H1 (cell line): ENCODE data around the gene PTCH2. TPM values are rescaled to one million over a fixed set of nuclear protein-coding genes. Genes with fewer than 3 reads are reported as not detected.

Experiments used
- CTCF ChIA-PET: fragments of 300-600 bp; sonication (Branson Sonifier 250); formaldehyde crosslinking; loops from one replicate; lab custom pipeline; 2021; ENCODE audit not compliant: partially characterized antibody; lab: Charles Lee
- POLR2A ChIA-PET: fragments of 300-600 bp; sonication (Branson Sonifier 250); formaldehyde crosslinking; loops from one replicate; lab custom pipeline; 2021; ENCODE audit warnings: inconsistent platforms; ENCODE audit not compliant: partially characterized antibody; lab: Charles Lee
- DNase-seq, 2 experiments: peaks; one replicate each; pipeline versions ENCODE4 v3.0.0 to v3.0.0-alpha.2; 2010 to 2022; ENCODE audit warnings: low spot score in 2 of 2, low read depth in 1 of 2, mixed read lengths in 1 of 2
- FAIRE-seq: peaks from 2 replicates; lab custom pipeline; 2011; peaks lifted over from hg19 to GRCh38; lab: Jason Lieb, UNC
- H2AFZ ChIP-seq: 2 replicates; pipeline ENCODE4 v1.8.1; 2012; ENCODE audit warnings: low read length, inconsistent platforms
- H2AK5ac ChIP-seq: 2 replicates; pipeline ENCODE4 v1.6.1; 2013; ENCODE audit warnings: low read depth, low read length
- H2BK120ac ChIP-seq: replicated peaks from 2 replicates; pipeline ENCODE3; 2013; ENCODE audit warnings: low read depth, low read length, inconsistent platforms
- H2BK12ac ChIP-seq: 2 replicates; pipeline ENCODE4 v1.6.1; 2013; ENCODE audit warnings: low read depth, low read length
- H2BK15ac ChIP-seq: 2 replicates; pipeline ENCODE4 v1.6.1; 2013; ENCODE audit warnings: low read length
- H2BK20ac ChIP-seq: 2 replicates; pipeline ENCODE4 v1.6.1; 2013; ENCODE audit warnings: low read length
- H2BK5ac ChIP-seq: 2 replicates; pipeline ENCODE4 v1.6.1; 2013; ENCODE audit warnings: low read depth, low read length
- H3K14ac ChIP-seq: 2 replicates; pipeline ENCODE4 v1.6.1; 2013; ENCODE audit warnings: inconsistent platforms; ENCODE audit not compliant: insufficient read length
- H3K18ac ChIP-seq: 2 replicates; pipeline ENCODE4 v1.6.1; 2013; ENCODE audit warnings: low read length; ENCODE audit errors: extremely low read depth
- H3K23ac ChIP-seq: 2 replicates; pipeline ENCODE4 v1.6.1; 2013; ENCODE audit warnings: inconsistent platforms; ENCODE audit not compliant: insufficient read length
- H3K23me2 ChIP-seq: 2 replicates; pipeline ENCODE4 v1.6.1; 2013; ENCODE audit warnings: low read depth, low read length
- H3K27ac ChIP-seq: 2 replicates; pipeline ENCODE4 v1.6.1; 2011; ENCODE audit warnings: low read depth, low read length, inconsistent platforms
- H3K27me3 ChIP-seq, 4 experiments: replicated peaks in 1 of 4; 1 replicate in 1 of 4; 2 replicates in 3 of 4; pipeline versions ENCODE4 v1.6.1 to v1.8.1; 2011 to 2013; ENCODE audit warnings: low read length in 3 of 4, mild to moderate bottlenecking in 3 of 4, inconsistent platforms in 2 of 4, mixed read lengths in 2 of 4, moderate library complexity in 1 of 4; ENCODE audit not compliant: control insufficient read depth in 3 of 4, insufficient read depth in 3 of 4; ENCODE audit errors: extremely low read depth in 1 of 4
- H3K36me3 ChIP-seq, 4 experiments: 2 replicates each; pipeline versions ENCODE4 v1.6.1 to v1.8.1; 2011 to 2013; ENCODE audit warnings: mild to moderate bottlenecking in 4 of 4, low read length in 3 of 4, moderate library complexity in 2 of 4, control low read depth in 1 of 4, inconsistent platforms in 1 of 4; ENCODE audit not compliant: insufficient read depth in 4 of 4, control insufficient read depth in 2 of 4
- H3K4ac ChIP-seq: replicated peaks from 2 replicates; pipeline ENCODE3; 2013; ENCODE audit warnings: low read length, low read depth, mixed read lengths, inconsistent platforms; ENCODE audit not compliant: insufficient read length
- H3K4me1 ChIP-seq, 4 experiments: replicated peaks in 1 of 4; 1 replicate in 1 of 4; 2 replicates in 3 of 4; pipeline versions ENCODE4 v1.6.1 to v1.8.1; 2011 to 2013; ENCODE audit warnings: low read length in 3 of 4, inconsistent platforms in 2 of 4, mixed read lengths in 1 of 4; ENCODE audit not compliant: insufficient read depth in 4 of 4, control insufficient read depth in 3 of 4
- H3K4me2 ChIP-seq, 2 experiments: 2 replicates each; pipeline versions ENCODE4 v1.6.1 to v1.8.1; 2011 to 2013; ENCODE audit warnings: low read depth in 2 of 2, low read length in 2 of 2, control low read depth in 1 of 2, inconsistent platforms in 1 of 2, mild to moderate bottlenecking in 1 of 2; ENCODE audit not compliant: insufficient read depth in 1 of 2
- H3K4me3 ChIP-seq, 4 experiments: fragments of 200-600, 300-600 bp in 1 of 4; sonication (generic), shearing (Covaris generic), sonication (Bioruptor Twin) in 1 of 4; 2 replicates each; pipeline versions ENCODE4 v1.5.1 to v1.8.1; 2011 to 2016; ENCODE audit warnings: low read length in 4 of 4, low read depth in 3 of 4, control low read depth in 2 of 4, inconsistent platforms in 2 of 4, mild to moderate bottlenecking in 2 of 4, mixed read lengths in 1 of 4, moderate library complexity in 1 of 4; ENCODE audit not compliant: insufficient read depth in 2 of 4; ENCODE audit errors: extremely low read depth in 1 of 4
- H3K56ac ChIP-seq: replicated peaks from 2 replicates; pipeline ENCODE3; 2013; ENCODE audit warnings: low read depth, mild to moderate bottlenecking, mixed read lengths, low read length, inconsistent platforms; ENCODE audit not compliant: insufficient read length
- H3K79me1 ChIP-seq: 2 replicates; pipeline ENCODE4 v1.6.1; 2013; ENCODE audit warnings: low read depth, low read length, control low read depth
- H3K79me2 ChIP-seq, 2 experiments: 2 replicates each; pipeline versions ENCODE4 v1.6.1 to v1.8.1; 2012 to 2013; ENCODE audit warnings: low read length in 2 of 2, mild to moderate bottlenecking in 2 of 2, inconsistent platforms in 1 of 2; ENCODE audit not compliant: insufficient read depth in 2 of 2, control insufficient read depth in 1 of 2
- H3K9ac ChIP-seq, 4 experiments: replicated peaks in 1 of 4; 1 replicate in 1 of 4; 2 replicates in 3 of 4; pipeline versions ENCODE4 v1.6.1 to v1.8.1; 2011 to 2013; ENCODE audit warnings: low read depth in 3 of 4, low read length in 3 of 4, control low read depth in 2 of 4, mild to moderate bottlenecking in 2 of 4, moderate library complexity in 2 of 4, inconsistent platforms in 1 of 4; ENCODE audit errors: extremely low read depth in 1 of 4
- H3K9me3 ChIP-seq, 2 experiments: 2 replicates each; pipeline versions ENCODE4 v1.6.1 to v1.8.1; 2012 to 2013; ENCODE audit warnings: mild to moderate bottlenecking in 2 of 2, moderate library complexity in 2 of 2, control low read depth in 1 of 2, inconsistent platforms in 1 of 2, low read depth in 1 of 2, low read length in 1 of 2, mixed read lengths in 1 of 2; ENCODE audit not compliant: insufficient read depth in 2 of 2
- H4K20me1 ChIP-seq, 2 experiments: replicated peaks in 1 of 2; 2 replicates each; pipeline versions ENCODE3 to v1.8.1; 2011 to 2013; ENCODE audit warnings: inconsistent platforms in 2 of 2, low read length in 2 of 2, mild to moderate bottlenecking in 1 of 2; ENCODE audit not compliant: insufficient read depth in 2 of 2, control insufficient read depth in 1 of 2
- H4K5ac ChIP-seq: 2 replicates; pipeline ENCODE4 v1.6.1; 2013; ENCODE audit warnings: low read length, low read depth, mixed read lengths, inconsistent platforms; ENCODE audit not compliant: insufficient read length
- H4K8ac ChIP-seq: 2 replicates; pipeline ENCODE4 v1.8.0; 2013; ENCODE audit warnings: mild to moderate bottlenecking, moderate library complexity, low read length, inconsistent platforms; ENCODE audit not compliant: insufficient read depth; ENCODE audit errors: extremely low read depth
- H4K91ac ChIP-seq: replicated peaks from 2 replicates; pipeline ENCODE3; 2013; ENCODE audit warnings: low read length, mixed read lengths, inconsistent platforms; ENCODE audit not compliant: insufficient read length
- GTF2F1 ChIP-seq: IDR thresholded peaks from 2 replicates; pipeline ENCODE4 v1.6.1; 2012; ENCODE audit warnings: low read depth, low read length, improper control_type of control experiment, borderline replicate concordance
- MAFK ChIP-seq: IDR thresholded peaks from 2 replicates; pipeline ENCODE4 v1.6.1; 2012; ENCODE audit warnings: low read depth, mild to moderate bottlenecking, improper control_type of control experiment, low read length
- WGBS, 2 experiments: shearing (Covaris generic) in 1 of 2; methylation state at CpG; one replicate each; pipeline versions ENCODE4 v1.1.6 to v1.1.7; 2013 to 2015; ENCODE audit warnings: low lambda C conversion rate in 2 of 2, mixed read lengths in 2 of 2, inconsistent platforms in 1 of 2, low coverage in 1 of 2, missing lambda C conversion rate in 1 of 2; ENCODE audit not compliant: insufficient replicate concordance in 2 of 2, insufficient coverage in 1 of 2, insufficient read length in 1 of 2; ENCODE audit errors: extremely low coverage in 1 of 2, missing lambda C conversion rate in 1 of 2; 5-methylcytosine and 5-hydroxymethylcytosine counted together
- polyA plus RNA-seq, 7 experiments: library from polyadenylated mRNA; depleted of rRNA in 3 of 7; stranded (reverse) in 5 of 7; unstranded in 2 of 7; fragments of >200 nt in 5 of 7; fragments of 200-250 nt in 2 of 7; gene quantifications; 1 replicate in 5 of 7; 2 replicates in 1 of 7; 4 replicates in 1 of 7; pipeline versions ENCODE4 v1.2.1 to v1.2.3, GENCODE V29; 2011 to 2013; ENCODE audit warnings: missing spikeins in 2 of 7, mixed read lengths in 2 of 7
- total RNA-seq: library from RNA; stranded (reverse); fragmentation: NEBNext Ultra II Directional; extraction: Animal tissue kit (Norgen Biotek cat#: 25700); gene quantifications from 2 replicates; pipeline ENCODE4 v1.2.1, GENCODE V29; 2021

The PTCH2 gene
- total and polyA plus RNA-seq, 2 of the 8 experiments (the other 6 are each of a cell fraction or from before 2014, with no cell fraction given), result 0.35 to 1.2 TPM

DNA sequence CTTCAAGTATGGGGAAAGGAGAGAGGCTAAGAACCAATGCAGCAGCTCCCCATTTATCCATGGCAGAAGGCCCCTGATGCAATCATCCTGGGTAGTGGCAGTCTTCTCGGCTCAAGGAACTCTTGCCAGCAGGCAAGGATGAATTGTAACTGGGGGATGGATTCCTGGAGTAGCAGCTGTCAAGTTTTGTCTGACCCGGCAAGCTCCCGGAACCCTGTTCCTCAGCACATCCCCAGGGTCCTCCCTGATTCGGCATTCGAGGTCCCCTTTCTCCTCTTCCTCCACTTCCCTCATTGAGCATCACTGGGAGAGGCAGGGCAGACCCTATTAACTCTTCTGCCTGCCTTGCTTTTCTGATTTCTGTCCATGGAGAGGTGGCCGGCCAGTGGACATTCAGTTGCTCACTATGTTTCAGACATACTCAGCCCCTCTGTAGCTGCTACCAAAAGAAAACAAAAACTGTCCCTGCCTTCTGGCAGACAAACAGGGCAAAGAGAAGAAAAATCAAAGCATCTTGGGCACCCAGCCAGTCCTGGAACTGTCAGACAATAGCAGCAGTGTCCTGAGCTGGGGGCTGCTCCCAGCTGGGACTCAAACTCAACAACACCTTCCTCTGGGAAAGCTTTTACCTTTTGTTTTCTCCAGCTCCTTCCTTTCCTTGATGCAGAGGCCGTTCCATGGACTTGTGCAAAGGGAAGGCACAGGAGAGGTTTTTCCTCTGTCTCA, 5.6 kb upstream of the PTCH2 start:
- Histone ChIP-seq H4K91ac (no peak overlapping the region), H2BK15ac (no peak overlapping the region), H3K4me1 (no peaks in the 10 kb centered on the region), H3K4ac (no peak overlapping the region), H2BK20ac (no peak overlapping the region), H4K5ac (no peak overlapping the region), H3K27ac (no peak overlapping the region), H2AFZ (no peak overlapping the region), H3K79me2 (no peaks in the 10 kb centered on the region), H3K4me2 (no peak overlapping the region), H2BK120ac (no peak overlapping the region), H3K56ac (no peak overlapping the region), H3K79me1 (no peaks in the 10 kb centered on the region), H3K9me3 (no peaks in the 10 kb centered on the region), H4K20me1 (no peaks in the 10 kb centered on the region), H2BK12ac (no peak overlapping the region), H3K9ac (no peak overlapping the region), H3K14ac (no peak overlapping the region), H3K36me3 (no peaks in the 10 kb centered on the region), H3K27me3 (no peaks in the 10 kb centered on the region), H3K4me3 (no peak overlapping the region), H4K8ac (no peak overlapping the region), H3K23ac (no peak overlapping the region), H3K23me2 (no peaks in the 10 kb centered on the region; the same call in 1 of the 2 replicates), H3K18ac (no peak overlapping the region), H2AK5ac (no peak overlapping the region), H2BK5ac (no peak overlapping the region)
- ChIA-PET CTCF (interaction anchor here (0.6 to 1.9 kb wide), 6 partner anchors 12 to 118 kb away, joined by 3 to 6 read pairs (median 4); partner anchors contain the start of genes PLK3 and RNU5D-1), POLR2A (interaction anchor here (0.8 to 1.8 kb wide), 3 partner anchors 28 to 40 kb away, joined by 3 to 7 read pairs (median 4); partner anchors contain the start of gene BTBD19)
- 89% methylated on average over 7 of the region's 7 CpGs; no CpG with 5 or more reads in 1 of the 2 experiments for WGBS, 2 experiments
- FAIRE-seq, result no peak
- TF ChIP-seq MAFK, result no peak
- TF ChIP-seq GTF2F1, result no peak
- no peak for DNase-seq
